Spleen (tissue), 7 donors: ENCODE results near the gene WDR90.

Experiments used
- CTCF ChIP-seq, 11 experiments: fragments of 200-600 bp in 7 of 11; fragments of 450-650 bp in 4 of 11; sonication (generic) in 4 of 11; IDR thresholded peaks in 8 of 11; conservative IDR thresholded peaks in 3 of 11; 1 replicate in 7 of 11; 2 replicates in 4 of 11; pipeline versions ENCODE4 v1.4.0 to v1.8.0; 2016 to 2021; ENCODE audit warnings: antibody characterized with exemption in 11 of 11, inconsistent platforms in 4 of 11, mild to moderate bottlenecking in 1 of 11
- POLR2AphosphoS5 ChIP-seq, 3 donors: sonication (generic); formaldehyde crosslinking; IDR thresholded peaks; one replicate each; pipeline ENCODE4 v1.5.1; 2017; ENCODE audit warnings: antibody characterized with exemption in 3 of 3
- donor health status: DM: no; HTN: no; CAD: no; lungs with moderate emphysema.
- donor health status: DM: no; HTN: no; CAD: no.
- donor health status: DM: no; HTN: no; CAD: no.

DNA sequence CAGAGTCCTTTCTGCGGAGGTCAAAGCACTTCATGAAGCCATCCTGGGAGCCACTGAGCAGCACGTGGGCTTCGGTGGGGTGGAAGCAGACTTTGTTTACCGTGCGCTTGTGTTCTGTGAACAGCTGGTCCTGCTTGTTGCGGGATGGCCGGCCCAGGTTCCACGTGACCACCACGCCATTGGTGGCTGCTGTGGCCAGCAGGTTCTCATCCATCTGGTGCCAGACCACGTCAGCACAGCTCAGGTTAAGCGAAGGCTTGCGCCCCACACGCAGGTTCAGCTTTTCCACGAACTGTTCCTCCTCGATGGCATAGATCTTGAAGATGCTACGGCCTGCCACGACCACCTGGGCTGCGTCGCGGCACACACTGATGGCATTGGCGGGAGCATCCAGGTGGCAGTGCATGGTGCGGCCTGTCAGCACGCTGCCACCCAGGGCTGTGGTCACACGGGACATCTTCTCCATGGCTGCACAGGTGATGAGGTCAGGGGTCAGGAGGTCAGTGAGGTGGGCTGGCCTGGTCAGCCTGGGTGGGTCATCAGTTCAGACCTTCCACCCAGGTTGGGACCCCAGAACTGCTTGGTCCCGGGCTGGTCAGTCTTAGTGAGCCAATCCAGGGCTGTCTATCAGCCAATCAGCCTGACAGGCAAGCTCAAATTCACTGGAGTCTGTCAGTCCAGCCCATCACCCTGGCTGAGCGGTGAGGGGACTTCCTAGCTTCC, 40.2 kb downstream of the WDR90 start:
- TF ChIP-seq POLR2AphosphoS5 (IDR thresholded peaks at IDR 0.05) (no peak), CTCF (IDR thresholded peaks at IDR 0.05 in 8 of 11, conservative IDR thresholded peaks at IDR 0.05 in 3 of 11) (no peak)
